Measurements from ENCODE around the gene EPS8L3. TPM values are rescaled to one million over a fixed set of nuclear protein-coding genes. Genes with fewer than 3 reads are reported as not detected.

EPS8L3 gene
- total RNA-seq, 4 donors from 2014 or later: 1.4 TPM; not detected in 3

DNA sequence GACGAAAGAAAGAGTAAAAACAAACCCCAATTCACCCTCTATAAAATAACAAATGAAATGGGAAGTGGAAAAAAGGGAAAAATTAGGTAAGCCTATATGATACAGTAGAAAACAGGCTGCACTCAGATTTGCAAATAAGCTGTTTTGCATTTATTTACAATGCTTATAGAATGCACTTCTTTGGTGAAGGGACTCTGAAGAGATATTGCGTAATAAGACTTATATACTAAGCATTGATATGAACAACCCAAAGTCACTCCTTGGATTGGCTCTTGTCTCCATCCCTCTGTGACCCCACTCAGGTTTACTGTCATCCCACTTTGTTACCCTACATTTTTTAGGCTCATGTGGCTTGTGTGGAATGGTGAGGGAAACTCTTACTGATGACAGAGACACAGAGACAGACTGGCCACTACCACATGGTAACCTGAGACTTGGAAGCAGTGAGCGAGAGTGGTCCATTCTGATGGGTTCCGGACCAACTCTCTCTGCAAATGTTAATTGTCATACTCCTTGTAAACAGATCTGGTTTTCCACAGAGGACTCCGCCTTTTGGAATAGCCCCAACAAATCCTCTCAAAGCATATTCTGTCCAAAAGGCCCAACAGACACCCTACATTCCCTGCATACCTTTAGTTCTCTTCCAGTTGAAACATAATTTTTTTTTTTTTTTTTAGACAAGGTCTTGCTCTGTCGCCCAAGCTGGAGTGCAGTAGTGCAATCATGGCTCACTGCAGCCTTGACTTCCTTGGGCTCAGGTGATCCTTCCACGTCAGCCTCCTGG lies 40.6 kb downstream of the EPS8L3 start:
- no peak for ATAC-seq
- H3K4me3 ChIP-seq: no peak overlapping the region
- TF ChIP-seq POLR2A (IDR thresholded peaks at IDR 0.05) (no peak), CTCF (IDR thresholded peaks at IDR 0.05 in 4 of 5, conservative IDR thresholded peaks at IDR 0.05 in 1 of 5) (no peak)
- H3K9me3 ChIP-seq: no peaks in the 10 kb centered on the region
- H3K27ac ChIP-seq: no peak overlapping the region
- intact Hi-C loops (cut with DNase I; ENCODE audit: low total_unique reads) (no loop called here), in situ Hi-C loops (cut with MboI; ENCODE audit: low sequenced_read_pairs in 4 of 4) (no loop called here)
- H3K4me1 ChIP-seq: no peaks in the 10 kb centered on the region
- H3K27me3 ChIP-seq: no peaks in the 10 kb centered on the region
- H3K36me3 ChIP-seq: no peaks in the 10 kb centered on the region
- DNase-seq: no peak

- Histone ChIP-seq H3K27me3 (no peaks in the 10 kb centered on the region), H3K9me3 (no peaks in the 10 kb centered on the region), H3K4me1 (no peaks in the 10 kb centered on the region), H3K36me3 (no peaks in the 10 kb centered on the region), H3K4me3 (no peak overlapping the region), H3K27ac (no peak overlapping the region)
- DNase-seq: no peak
- intact Hi-C loops (cut with DNase I; ENCODE audit: low total_unique reads): no loop called here
- ATAC-seq: no peak
- in situ Hi-C loops (cut with MboI; ENCODE audit: low sequenced_read_pairs in 4 of 4): no loop called here
- TF ChIP-seq CTCF (IDR thresholded peaks at IDR 0.05 in 4 of 5, conservative IDR thresholded peaks at IDR 0.05 in 1 of 5) (no peak), POLR2A (IDR thresholded peaks at IDR 0.05) (no peak)
Observed at GRCh38 chr1:109721971-109722370, 41.8 kb downstream of the EPS8L3 start.

DNA sequence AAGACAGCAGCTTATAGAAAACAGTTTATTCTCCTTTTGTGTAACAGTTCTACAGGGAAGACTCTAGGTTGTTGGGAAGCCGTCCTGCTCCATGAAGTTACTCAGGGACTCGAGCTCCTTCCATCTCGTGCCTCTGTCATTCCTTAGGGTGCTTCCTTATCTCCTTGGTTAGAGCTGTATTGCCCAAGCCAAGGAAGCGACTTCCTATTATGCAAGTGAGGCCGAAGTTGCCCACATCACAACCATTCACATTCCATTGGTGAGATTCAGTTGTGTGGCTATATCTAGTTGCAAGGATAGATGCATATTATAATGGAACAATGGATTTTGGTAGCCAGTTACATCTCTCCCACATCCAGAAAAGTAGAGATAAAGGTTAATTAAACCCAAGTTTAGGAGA lies 42.7 kb downstream of the EPS8L3 start:
- TF ChIP-seq POLR2A (IDR thresholded peaks at IDR 0.05) (no peak), CTCF (IDR thresholded peaks at IDR 0.05 in 4 of 5, conservative IDR thresholded peaks at IDR 0.05 in 1 of 5) (no peak)
- no peak overlapping the region for H3K4me3 ChIP-seq
- in situ Hi-C loops (cut with MboI; ENCODE audit: low sequenced_read_pairs in 4 of 4): no loop called here
- H3K4me1 ChIP-seq: no peaks in the 10 kb centered on the region
- no peaks in the 10 kb centered on the region for H3K27me3 ChIP-seq
- no peak for DNase-seq
- no peaks in the 10 kb centered on the region for H3K36me3 ChIP-seq
- no peak for ATAC-seq
- intact Hi-C loops (cut with DNase I; ENCODE audit: low total_unique reads): no loop called here
- H3K9me3 ChIP-seq: no peaks in the 10 kb centered on the region
- H3K27ac ChIP-seq: no peak overlapping the region

GRCh38 chr1:109719337-109719837 lies 44.3 kb downstream of the EPS8L3 start:
- ATAC-seq (no peak), DNase-seq (no peak)
- H3K4me1 ChIP-seq: no peaks in the 10 kb centered on the region
- no peaks in the 10 kb centered on the region for H3K9me3 ChIP-seq
- H3K27me3 ChIP-seq: no peaks in the 10 kb centered on the region
- no peak overlapping the region for H3K27ac ChIP-seq
- in situ Hi-C loops (cut with MboI; ENCODE audit: low sequenced_read_pairs in 4 of 4): no loop called here
- intact Hi-C loops (cut with DNase I; ENCODE audit: low total_unique reads): loop anchor here (5.0 kb wide), 1 partner anchor 53 kb away; no protein-coding TSS in a partner anchor
- H3K4me3 ChIP-seq: no peak overlapping the region
- TF ChIP-seq POLR2A (IDR thresholded peaks at IDR 0.05) (no peak), CTCF (IDR thresholded peaks at IDR 0.05 in 4 of 5, conservative IDR thresholded peaks at IDR 0.05 in 1 of 5) (no peak)
- no peaks in the 10 kb centered on the region for H3K36me3 ChIP-seq
